Pancreas (tissue), 10 donors: ENCODE results near the gene CFAP100. TPM values are rescaled to one million over a fixed set of nuclear protein-coding genes. Genes with fewer than 3 reads are reported as not detected.

Source experiments
- ATAC-seq, 4 donors: fragments of 200-7000 bp; cut with Tn5 transposase; one replicate each; pipeline versions ENCODE4 v1.8.0 to v1.9.1; 2020; ENCODE audit warnings: mild to moderate bottlenecking in 4 of 4, moderate library complexity in 4 of 4
- DNase-seq, 6 donors: peaks; one replicate each; pipeline ENCODE4 v3.0.0-alpha.2; 2020
- FAIRE-seq: peaks from 2 replicates; lab custom pipeline; 2012; peaks lifted over from hg19 to GRCh38; lab: Jason Lieb, UNC
- H3K27ac ChIP-seq, 4 donors: fragments of 200-600 bp; sonication (generic); 1 replicate in 3 of 4; 2 replicates in 1 of 4; pipeline versions ENCODE4 v1.5.0 to v1.8.0; 2020
- H3K27me3 ChIP-seq, 4 donors: fragments of 200-600 bp; one replicate each; pipeline ENCODE4 v1.8.0; 2021
- H3K36me3 ChIP-seq, 3 donors: fragments of 200-600 bp; sonication (generic) in 1 of 3; one replicate each; pipeline versions ENCODE4 v1.5.0 to v1.8.0; 2020 to 2021
- H3K4me1 ChIP-seq, 3 donors: fragments of 200-600 bp; one replicate each; pipeline ENCODE4 v1.8.0; 2021
- H3K4me3 ChIP-seq, 4 donors: fragments of 200-600 bp; sonication (generic) in 2 of 4; one replicate each; pipeline versions ENCODE4 v1.5.0 to v1.8.0; 2020 to 2021
- H3K9me3 ChIP-seq, 4 donors: fragments of 200-600 bp; one replicate each; pipeline ENCODE4 v1.8.0; 2021
- WGBS, 2 donors: extraction: QIAGEN DNeasy Blood & Tissue Kit; methylation state at CpG; one replicate each; pipeline ENCODE4 v1.1.7; 2013; 5-methylcytosine and 5-hydroxymethylcytosine counted together
- intact Hi-C, 3 donors: fragments of 100-400 bp; cut with DNase I; formaldehyde crosslinking; loops; one replicate each; pipeline versions ENCODE4 v1.11.1 to v1.14.2; 2022
- polyA plus RNA-seq, 2 donors: library from polyadenylated mRNA; stranded (reverse); fragments of 200-250 nt; gene quantifications; one replicate each; pipeline ENCODE4 v1.2.3, GENCODE V29; 2013
- total RNA-seq, 6 donors: library from RNA; stranded (reverse); fragmentation: NEBNext Ultra II Directional in 4 of 6; extraction: Animal tissue kit (Norgen Biotek cat#: 25700) in 4 of 6; gene quantifications; one replicate each; pipeline versions ENCODE4 v1.2.1 to v1.2.4, GENCODE V29; 2021 to 2023
- TF ChIP-seq, protein P1 (sequence below), 4 donors: fragments of 200-600 bp; sonication (generic) in 3 of 4; IDR thresholded peaks; one replicate each; pipeline versions ENCODE4 v1.5.0 to v1.8.0; 2021; ENCODE audit warnings: antibody characterized with exemption in 4 of 4
- donor health status: healthy with polysubstance abuse.
- donor health status: DM: no; HTN: no; CAD: no; lungs with moderate emphysema.
- donor health status: DM: no; HTN: no; CAD: no.
- donor health status: control.
- donor health status: control.
- donor health status: Bipolar disorder and iron deficiency.
- donor health status: DM: yes; HTN: yes; CAD: no.
- donor health status: DM: no; HTN: no; CAD: no.
- donor health status: DM: no; HTN: no; CAD: no.
- donor health status: DM: yes; HTN: yes; CAD: no.

Gene CFAP100
- total and polyA plus RNA-seq, 8 donors = not detected

DNA sequence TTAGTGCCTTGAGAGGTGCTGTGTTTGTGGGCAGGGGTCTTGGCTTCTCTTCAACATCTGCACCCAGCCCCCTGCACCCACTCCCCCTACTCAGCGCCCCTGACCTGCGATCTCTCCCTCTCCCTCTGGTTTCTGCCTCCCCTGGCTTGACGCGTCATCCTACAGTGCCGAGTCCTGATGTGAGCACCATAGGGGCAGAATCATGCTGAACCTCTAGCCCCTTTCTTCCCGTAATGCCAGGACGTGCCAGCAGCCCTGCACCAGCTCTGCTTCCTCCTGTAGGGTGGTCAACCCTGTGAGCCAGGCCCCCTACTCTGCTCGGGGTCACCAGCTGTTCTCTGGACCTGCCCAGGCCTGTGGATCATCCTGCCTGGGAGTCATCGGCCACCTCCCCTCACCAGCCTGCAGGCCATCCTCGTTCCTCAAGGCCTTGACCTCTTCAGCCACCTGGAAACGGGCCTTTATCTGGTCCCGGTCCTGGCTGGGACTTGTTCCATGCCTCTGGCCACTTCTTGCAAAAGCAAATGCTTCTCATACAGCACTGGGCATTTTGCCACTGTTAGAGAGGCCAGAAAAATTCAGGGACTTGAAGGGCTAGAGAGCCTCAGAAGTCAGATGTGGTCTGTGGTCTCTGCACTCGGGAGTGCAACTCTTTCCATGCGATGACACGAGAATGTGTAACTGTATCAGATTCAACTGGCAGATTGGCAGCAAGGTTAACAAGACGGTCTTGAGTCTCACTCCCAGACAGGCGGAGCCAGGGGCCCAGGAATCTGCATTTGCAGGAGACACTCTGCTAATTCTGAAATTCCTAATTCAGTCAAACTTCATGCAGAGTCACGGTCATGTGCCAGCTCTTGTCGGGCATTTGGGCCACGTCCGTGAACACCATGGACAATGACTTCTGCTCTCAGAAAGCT is 20.8 kb upstream of the CFAP100 start:
- FAIRE-seq = no peak
- H3K4me1 ChIP-seq = no peaks in the 10 kb centered on the region
- H3K27me3 ChIP-seq = no peaks in the 10 kb centered on the region
- ATAC-seq = peak in 1 of 4 donors; percentile 9
- TF ChIP-seq, protein P1, sequence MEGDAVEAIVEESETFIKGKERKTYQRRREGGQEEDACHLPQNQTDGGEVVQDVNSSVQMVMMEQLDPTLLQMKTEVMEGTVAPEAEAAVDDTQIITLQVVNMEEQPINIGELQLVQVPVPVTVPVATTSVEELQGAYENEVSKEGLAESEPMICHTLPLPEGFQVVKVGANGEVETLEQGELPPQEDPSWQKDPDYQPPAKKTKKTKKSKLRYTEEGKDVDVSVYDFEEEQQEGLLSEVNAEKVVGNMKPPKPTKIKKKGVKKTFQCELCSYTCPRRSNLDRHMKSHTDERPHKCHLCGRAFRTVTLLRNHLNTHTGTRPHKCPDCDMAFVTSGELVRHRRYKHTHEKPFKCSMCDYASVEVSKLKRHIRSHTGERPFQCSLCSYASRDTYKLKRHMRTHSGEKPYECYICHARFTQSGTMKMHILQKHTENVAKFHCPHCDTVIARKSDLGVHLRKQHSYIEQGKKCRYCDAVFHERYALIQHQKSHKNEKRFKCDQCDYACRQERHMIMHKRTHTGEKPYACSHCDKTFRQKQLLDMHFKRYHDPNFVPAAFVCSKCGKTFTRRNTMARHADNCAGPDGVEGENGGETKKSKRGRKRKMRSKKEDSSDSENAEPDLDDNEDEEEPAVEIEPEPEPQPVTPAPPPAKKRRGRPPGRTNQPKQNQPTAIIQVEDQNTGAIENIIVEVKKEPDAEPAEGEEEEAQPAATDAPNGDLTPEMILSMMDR (IDR thresholded peaks at IDR 0.05) = no peak
- 80 to 82% methylated on average over 21 of the region's 21 CpGs for WGBS, 2 donors
- no peak overlapping the region for H3K27ac ChIP-seq
- H3K36me3 ChIP-seq = no peaks in the 10 kb centered on the region
- H3K9me3 ChIP-seq = no peaks in the 10 kb centered on the region
- DNase-seq = peak in 2 of 6 donors; percentile 30 to 46
- intact Hi-C loops = loop anchor here in 1 of 3 donors (5.0 kb wide), 1 partner anchor 112 kb away; no protein-coding TSS in a partner anchor
- no peak overlapping the region for H3K4me3 ChIP-seq

DNA sequence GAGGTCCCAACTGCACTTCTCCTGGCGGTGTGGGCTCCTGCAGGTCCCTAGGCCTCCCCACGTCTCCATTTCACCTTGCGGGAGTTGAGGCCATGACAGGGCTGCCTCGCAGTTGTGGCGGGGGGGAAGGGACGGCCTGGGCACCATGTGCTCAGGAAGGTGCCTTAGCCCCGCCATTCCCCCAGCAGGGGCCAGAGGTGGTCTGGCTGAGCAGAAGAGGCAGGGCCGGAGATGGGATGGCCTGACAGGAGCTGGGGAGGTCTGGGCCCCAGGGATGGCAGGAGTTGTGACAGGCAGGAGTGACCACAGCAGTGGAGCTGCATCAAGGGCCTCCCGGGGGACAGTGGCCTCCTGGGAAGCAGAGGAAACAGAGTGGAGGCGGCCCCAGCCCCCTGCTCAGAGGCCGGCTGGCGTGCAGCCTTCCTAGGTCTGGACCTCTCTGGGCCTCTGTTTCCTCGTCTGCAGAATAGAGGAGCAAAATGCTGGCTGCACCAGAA is 18.8 kb upstream of the CFAP100 start:
- no peak overlapping the region for H3K27ac ChIP-seq
- no peaks in the 10 kb centered on the region for H3K27me3 ChIP-seq
- H3K4me1 ChIP-seq = no peaks in the 10 kb centered on the region
- ATAC-seq (no peak), FAIRE-seq (no peak), DNase-seq (peak in 1 of 6 donors; percentile 39)
- no peak overlapping the region for H3K4me3 ChIP-seq
- TF ChIP-seq, protein P1 (IDR thresholded peaks at IDR 0.05) = no peak
- intact Hi-C loops = no loop called here
- H3K36me3 ChIP-seq = no peaks in the 10 kb centered on the region
- WGBS, 2 donors = 88 to 92% methylated on average over 11 to 13 of the region's 13 CpGs
- H3K9me3 ChIP-seq = no peaks in the 10 kb centered on the region

DNA sequence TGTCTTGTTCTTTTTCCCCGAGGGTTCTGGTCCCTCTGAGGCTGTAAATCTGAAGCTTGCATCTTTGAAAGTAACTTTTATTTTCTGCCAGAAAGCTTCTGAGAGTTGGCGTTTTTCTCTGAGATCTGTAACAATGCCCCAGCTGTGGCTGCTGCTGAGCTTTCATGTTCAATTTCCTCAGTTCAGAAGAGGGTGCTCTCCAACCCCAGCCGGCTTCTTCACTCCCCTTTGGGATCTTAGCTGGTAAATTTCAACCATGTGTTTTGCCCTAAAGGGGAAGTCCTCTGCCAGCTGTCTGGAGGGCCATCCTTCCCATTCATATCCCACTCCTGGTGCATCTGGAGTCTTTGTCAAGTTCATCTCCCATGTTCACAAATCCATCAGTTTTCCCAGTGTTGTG is 18.3 kb upstream of the CFAP100 start:
- DNase-seq (no peak), FAIRE-seq (no peak), ATAC-seq (no peak)
- 50 to 53% methylated on average over 3 of the region's 3 CpGs for WGBS, 2 donors
- Histone ChIP-seq H3K27ac (no peak overlapping the region), H3K27me3 (no peaks in the 10 kb centered on the region), H3K9me3 (no peaks in the 10 kb centered on the region), H3K4me1 (no peaks in the 10 kb centered on the region), H3K36me3 (no peaks in the 10 kb centered on the region), H3K4me3 (no peak overlapping the region)
- intact Hi-C loops = no loop called here
- TF ChIP-seq, protein P1 (IDR thresholded peaks at IDR 0.05) = no peak

- ATAC-seq (no peak), FAIRE-seq (no peak), DNase-seq (peak in 1 of 6 donors; percentile 23)
- Histone ChIP-seq H3K36me3 (no peaks in the 10 kb centered on the region), H3K9me3 (no peaks in the 10 kb centered on the region), H3K4me1 (no peaks in the 10 kb centered on the region), H3K27ac (no peak overlapping the region), H3K27me3 (no peaks in the 10 kb centered on the region), H3K4me3 (no peak overlapping the region)
- 93 to 96% methylated on average over 3 of the region's 3 CpGs for WGBS, 2 donors
- intact Hi-C loops = no loop called here
- TF ChIP-seq, protein P1 (IDR thresholded peaks at IDR 0.05) = no peak
Observed at GRCh38 chr3:126377211-126377610, 17.5 kb upstream of the CFAP100 start.
